ENCODE data around the gene MTFR1L. TPM values are rescaled to one million over a fixed set of nuclear protein-coding genes. Genes with fewer than 3 reads are reported as not detected.

The MTFR1L gene
- polyA plus RNA-seq (2014; cell fraction: cytosol; rRNA removed) = 41.3 and 45.7 TPM in 2 replicates
- polyA plus RNA-seq (2014; cell fraction: nucleus; rRNA removed) = 53.0 and 70.9 TPM in 2 replicates

DNA sequence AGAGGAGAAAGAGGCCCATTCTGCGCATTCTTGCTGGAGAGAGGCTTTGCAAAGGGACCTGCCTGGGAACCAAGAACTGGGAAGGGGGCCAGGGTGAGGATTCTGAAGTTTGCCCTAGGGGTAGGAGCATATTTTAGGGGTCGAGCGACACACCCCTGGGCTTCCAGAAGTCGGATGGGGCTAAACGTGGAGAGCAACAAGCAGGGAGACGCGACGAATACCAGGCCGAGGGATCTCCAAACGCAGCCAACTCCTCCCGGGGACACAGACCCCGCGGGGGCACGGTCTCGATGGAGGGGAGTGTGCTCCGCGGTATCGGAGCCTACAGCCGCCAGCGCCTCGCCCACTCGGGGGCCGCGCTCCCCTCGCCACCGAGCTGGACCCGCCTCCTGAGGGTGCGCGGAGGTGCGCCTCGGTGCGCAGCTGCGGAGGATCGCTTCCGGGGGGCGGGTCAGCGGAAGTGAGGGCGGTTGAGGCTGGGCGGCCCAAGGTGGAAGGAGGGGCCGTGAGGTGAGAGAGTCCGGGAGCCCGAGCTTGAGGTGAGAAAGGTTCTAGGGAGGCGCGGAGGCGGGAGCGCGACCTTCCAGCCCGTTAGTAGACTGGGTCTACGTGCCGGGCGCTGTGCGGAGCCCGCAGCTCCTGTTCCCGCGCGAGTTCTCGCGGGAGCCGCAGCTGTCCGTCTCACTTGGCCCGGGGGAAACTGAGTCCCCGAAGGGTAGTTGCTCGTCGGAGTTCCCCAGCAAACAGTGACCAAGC is at the start of gene MTFR1L:
Gene MTFR1L, plus strand, starts transcription at position 464 of the 756 bp plus-strand sequence. CDS start 3,151 bp downstream, outside the sequence.
- DNase-seq (ENCODE audit: low spot score) = peak; percentile 77

GRCh38 chr1:25770541-25771220 is 49.1 kb upstream of the MTFR1L start:
- DNase-seq (ENCODE audit: low spot score) = no peak

DNA sequence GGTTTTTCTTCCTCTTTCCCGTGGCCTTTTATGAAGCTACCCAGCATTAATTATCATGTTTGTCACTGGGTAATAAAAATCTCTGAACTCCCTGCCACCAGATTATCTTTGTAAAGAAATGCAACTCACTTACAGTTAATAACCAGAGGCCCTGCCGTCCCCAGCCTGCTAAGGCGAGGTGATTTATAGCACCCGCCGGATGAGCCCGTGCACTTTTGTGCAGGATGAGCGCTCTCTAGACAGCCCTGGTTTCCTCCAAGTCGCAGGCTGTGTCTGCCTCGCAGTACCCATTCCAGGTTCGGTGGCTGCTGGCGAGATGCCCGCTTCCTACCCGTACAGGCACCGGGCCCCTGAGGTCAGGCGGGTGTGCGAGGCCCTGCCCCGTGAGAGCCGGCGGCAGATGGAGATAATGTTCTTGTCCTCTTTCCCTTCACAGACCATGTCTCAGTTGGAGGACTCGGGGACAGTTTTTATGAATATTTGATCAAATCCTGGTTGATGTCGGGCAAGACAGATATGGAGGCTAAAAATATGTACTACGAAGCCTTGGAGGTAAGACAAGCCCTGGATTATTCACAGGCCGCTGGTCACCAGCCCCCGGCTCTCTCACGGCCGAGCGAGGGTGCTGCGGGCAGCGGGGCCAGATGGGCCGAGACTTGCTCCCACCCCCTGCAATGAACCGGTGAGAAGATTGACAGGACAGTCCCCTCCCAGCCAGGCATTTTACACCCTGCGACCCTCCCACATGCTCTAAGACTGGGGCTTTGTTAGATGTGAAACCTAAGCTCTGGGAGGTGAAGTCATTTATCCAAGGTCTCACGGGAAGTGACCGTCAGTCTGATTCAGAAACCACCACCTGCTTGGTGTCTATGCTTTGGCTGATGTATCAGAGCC is 48.3 kb upstream of the MTFR1L start:
- DNase-seq (ENCODE audit: low spot score) = peak; percentile 58

GRCh38 chr1:25772164-25772563 is 47.6 kb upstream of the MTFR1L start:
- DNase-seq (ENCODE audit: low spot score) = no peak

DNA sequence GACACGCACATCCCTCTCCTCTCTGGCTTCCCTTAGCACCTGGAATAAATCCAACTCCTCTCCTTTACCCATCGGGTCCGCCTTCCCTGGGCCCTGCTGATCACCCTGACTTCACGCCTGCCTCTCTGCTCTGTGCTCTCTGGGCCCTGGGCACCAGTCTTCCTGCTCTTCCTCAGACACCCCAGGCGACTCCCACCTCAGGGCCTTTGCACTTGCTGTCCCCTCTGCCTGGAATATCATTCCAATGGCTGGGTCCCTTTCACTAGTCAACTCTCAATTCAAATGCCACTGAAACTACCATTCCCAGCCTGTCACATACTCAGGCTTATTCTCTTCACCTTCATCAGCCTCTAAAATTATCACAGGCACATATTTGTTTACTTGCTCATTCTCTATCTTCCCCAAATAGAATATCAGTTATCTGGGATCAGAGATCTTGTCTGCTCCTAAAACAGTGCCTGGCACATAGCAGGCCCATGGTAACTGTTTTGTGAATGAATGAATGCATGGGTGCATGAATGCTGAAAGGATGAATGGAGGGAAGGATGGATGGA is 47.0 kb upstream of the MTFR1L start:
- DNase-seq (ENCODE audit: low spot score) = no peak

GRCh38 chr1:25773441-25774125 is 46.2 kb upstream of the MTFR1L start:
- no peak for DNase-seq (ENCODE audit: low spot score)

DNA sequence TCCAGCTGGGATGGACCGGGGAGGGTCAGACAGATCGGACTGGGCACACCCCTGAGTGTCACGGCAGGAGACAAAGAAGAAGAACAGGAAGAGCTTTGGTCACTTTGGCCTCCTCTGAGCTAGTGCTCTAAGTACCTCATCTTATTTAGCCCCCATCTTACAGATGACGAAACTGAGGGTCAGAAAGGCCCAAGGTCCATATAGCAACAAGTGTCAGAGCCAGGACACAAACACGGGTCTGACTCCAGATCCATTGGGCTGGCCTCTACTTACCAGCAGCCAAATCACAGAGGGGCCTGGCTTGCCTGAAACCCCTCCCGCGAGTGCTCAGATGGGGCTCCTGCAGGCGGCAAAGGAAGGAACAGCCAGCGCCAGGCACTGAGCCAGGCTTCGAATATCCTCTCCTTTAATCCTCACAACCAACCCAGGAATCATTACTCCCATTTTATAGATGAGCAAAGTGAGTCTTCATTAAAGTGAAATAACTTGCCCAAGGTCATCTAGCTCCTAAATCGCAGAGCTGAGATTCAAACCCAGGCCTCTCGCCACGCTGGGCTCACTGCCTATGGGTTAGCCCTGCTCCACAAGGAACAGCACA is 45.4 kb upstream of the MTFR1L start:
- DNase-seq (ENCODE audit: low spot score) = no peak

DNA sequence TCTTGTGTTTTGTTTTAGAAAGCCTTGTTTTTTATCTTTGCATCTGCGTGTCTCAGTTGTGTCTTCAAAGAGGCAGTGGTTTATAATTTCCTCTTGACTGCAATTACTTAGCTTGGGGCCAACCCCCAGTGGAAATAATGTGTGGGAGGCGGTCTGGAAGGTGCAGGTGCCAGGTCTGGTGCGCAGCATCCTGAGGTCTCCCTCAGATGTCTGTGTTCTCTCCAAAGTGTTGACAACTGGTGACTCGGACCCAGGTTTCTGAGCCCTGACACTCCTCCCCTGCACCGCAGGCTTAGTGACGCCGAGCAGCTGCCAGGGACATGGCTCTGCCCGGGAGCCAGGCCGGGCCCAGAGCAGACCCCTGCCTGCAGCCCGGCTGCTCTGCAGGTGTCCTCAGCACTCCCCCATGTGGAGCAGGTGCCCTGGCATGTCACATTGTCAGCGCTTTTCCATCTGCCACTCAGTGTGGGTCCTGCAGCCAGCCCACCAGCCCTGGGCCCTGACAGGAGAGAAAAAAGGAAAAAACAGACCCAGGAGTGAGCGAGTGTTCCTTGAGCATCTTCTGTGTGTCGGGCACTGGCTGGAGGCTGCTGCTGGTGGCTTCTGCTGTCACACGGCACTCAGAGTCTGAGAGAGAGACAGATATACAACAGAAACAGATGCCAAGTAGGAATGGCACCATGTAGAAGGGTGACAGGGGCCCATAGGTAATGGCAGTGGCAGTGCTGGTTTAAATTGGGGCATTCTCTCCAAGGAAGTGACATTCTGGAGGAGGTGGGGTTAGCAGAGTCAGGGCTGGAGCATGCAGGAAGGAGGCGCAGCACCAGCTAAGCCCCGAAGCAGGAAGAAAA is 44.6 kb upstream of the MTFR1L start:
- peak; percentile 95 for DNase-seq (ENCODE audit: low spot score)

GRCh38 chr1:25779388-25779787 is 40.4 kb upstream of the MTFR1L start:
- no peak for DNase-seq (ENCODE audit: low spot score)

DNA sequence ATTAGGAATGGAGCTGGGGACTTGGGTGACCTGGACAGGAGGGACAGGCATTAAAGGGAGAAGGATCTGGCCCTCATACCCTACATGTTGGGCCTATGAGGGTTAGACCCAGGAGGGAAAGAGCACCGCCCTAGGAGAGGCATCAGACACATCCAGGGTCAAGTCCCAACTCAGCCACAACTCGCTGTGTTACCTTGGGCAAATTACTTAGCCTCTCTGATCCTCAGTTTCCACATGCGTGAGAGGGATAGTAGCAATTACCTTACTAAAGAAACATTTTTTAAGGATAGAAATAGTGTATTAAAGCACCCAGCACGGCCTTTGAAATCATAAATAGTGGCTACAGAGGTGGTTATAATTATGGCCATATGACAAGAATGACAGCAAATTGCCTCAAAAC is 39.9 kb upstream of the MTFR1L start:
- DNase-seq (ENCODE audit: low spot score) = no peak

DNA sequence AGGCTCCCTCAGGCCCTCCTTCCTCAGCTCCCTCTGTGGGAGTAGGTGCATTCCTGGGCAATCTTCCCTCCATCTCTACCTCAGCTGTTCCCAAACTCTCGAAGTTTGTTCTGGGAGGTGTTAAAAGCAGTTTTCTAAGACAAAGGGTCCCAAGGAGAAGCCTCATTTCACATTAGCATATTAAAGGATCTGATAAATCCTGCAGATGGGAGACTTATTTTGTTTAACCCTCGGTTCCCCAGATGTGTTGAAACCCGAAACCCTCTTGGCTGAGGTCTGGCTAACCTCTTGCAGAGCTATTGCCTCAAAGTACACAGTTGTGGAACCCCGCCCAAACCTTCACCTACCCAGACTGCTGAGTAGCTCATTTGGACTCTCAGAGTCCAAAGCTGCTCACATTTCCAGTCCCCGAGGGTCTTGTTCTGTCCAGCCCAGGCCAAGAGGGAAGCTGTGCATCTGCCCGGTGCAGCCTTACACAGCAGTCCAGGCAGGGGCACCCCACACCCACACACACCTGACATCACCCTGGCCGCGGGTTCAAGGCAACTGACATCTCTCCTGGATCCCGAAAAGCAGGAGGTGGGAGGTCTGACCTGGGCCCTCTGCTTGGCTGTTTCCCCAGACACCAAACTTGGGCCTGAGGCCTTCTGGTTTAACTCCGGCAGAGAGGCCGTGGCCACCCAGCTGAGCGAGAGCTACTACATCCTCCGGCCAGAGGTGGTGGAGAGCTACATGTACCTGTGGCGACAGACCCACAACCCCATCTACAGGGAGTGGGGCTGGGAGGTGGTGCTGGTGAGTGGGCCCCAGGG is 39.2 kb upstream of the MTFR1L start:
- peak; percentile 50 for DNase-seq (ENCODE audit: low spot score)

DNA sequence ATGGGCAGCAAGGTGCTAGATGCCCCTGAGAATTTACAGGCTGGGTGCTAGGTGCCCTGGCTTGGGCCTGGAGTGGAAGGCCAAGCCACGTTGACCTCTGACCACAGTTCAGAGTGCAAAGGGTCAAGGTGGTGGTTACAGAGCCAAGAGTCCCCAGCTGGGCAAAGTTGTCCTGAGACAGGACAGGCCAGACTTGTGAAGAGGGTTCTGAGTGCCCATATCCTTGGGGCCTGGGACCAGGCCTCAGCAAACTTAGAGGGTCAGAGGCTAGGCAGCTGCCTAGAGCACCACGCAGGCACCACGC is 38.7 kb upstream of the MTFR1L start:
- no peak for DNase-seq (ENCODE audit: low spot score)

DNA sequence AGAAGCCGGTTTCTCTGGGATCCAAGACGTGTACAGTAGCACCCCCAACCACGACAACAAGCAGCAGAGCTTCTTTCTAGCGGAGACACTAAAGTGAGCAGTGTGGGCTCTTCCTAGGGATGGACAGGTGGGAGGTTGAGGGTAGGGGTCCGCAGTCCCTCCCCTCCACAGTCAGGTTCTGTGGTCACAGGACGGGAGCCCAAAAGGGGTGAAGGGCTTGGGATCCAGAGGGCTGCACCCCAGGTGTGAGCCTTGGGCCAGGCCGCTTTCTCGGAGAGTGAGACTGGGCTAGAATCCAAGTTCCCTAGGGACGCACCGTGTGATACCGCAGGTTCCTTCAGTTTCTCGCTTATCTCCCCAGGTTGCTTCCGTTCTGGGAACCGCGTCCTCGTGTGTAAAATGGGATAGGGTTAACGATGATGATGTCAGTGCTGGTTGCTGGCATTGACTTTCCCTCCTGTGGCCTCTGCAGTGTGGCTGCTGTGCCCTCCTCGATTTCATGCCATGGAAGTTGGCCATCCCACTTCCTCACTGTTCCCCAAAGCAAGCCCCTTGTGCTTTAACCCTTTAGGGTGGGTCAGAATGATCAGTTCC is 37.0 kb upstream of the MTFR1L start:
- no peak for DNase-seq (ENCODE audit: low spot score)

- no peak for DNase-seq (ENCODE audit: low spot score)
These were observed 35.1 kb upstream of the MTFR1L start for GRCh38 chr1:25784575-25785051.

- DNase-seq (ENCODE audit: low spot score) = no peak
These were observed 34.3 kb upstream of the MTFR1L start for GRCh38 chr1:25785333-25786067.

DNA sequence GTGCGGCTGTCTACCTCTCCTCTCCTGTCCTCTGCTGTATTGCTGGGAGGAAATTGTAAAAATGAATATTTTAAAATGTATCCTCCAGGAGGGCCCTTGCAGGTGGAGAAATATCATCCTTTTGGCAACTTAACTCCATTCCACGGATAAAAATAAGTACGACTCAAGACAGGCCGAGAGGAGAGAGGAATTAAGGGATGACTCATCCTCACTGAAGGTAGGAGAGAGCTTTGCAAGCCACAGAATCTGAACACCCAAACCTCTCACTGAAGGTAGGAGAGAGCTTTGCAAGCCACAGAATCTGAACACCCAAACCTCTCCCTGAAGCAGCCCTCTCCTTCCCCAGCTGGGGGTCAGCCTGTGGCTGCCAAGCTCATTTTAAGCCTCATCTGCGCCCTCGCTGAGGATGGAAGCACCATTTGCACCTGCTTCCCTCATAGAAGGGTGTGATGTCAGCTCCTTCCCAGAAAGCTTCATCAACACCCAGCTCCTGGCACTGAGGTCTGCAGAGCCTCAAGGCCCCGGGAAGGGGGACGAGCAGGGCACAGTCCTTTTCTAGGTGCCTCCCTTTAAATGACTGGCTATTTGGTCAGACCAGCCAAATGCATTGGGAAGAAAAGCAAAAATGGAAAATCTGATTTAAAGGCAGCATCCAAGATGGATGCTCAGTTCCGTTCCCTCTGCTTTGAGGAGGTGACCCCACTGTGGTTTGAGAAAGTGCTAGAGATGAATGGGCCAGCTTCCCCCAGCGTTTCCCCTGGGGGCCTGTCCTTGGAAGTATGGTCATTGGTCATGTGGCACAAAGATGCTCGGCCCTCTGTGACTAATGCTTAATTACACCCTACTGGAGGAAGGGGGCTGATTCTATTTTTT is 32.6 kb upstream of the MTFR1L start:
- no peak for DNase-seq (ENCODE audit: low spot score)

- DNase-seq (ENCODE audit: low spot score) = no peak
These were observed 32.0 kb upstream of the MTFR1L start for GRCh38 chr1:25787760-25788166.

Measured in SK-N-DZ (cell line).